ENCODE results near the gene KHDC1. TPM values are rescaled to one million over a fixed set of nuclear protein-coding genes. Genes with fewer than 3 reads are reported as not detected.
"Not testable (repeated sequence)": the region's sequence is repeated elsewhere in the genome, so short reads cannot be mapped to it uniquely, and the experiment has no call there.

KHDC1 gene
- total and polyA plus RNA-seq, 2 donors (not counting 1 experiment from before 2014, with no cell fraction given): 5.3 to 5.6 TPM

GRCh38 chr6:73282871-73283270 lies 19.9 kb upstream of the KHDC1 start:
- H3K79me2 ChIP-seq (ENCODE audit: control insufficient read depth, insufficient read depth, low read length): no peaks in the 10 kb centered on the region
- H3K36me3 ChIP-seq (ENCODE audit: control insufficient read depth, insufficient read depth, low read length): no peaks in the 10 kb centered on the region
- no peak overlapping the region for H3K4me3 ChIP-seq (replicated peaks in 1 of 4; ENCODE audit: control extremely low read depth in 1 of 4, insufficient read depth in 1 of 4, low read depth in 3 of 4, low read length in 4 of 4)
- no peak for DNase-seq (ENCODE audit: low read depth in 2 of 2)
- H3K27ac ChIP-seq (ENCODE audit: insufficient read depth, low read length): no peak overlapping the region
- H3K9ac ChIP-seq (ENCODE audit: insufficient read depth, low read length): no peak overlapping the region
- H3K4me1 ChIP-seq (ENCODE audit: control insufficient read depth, extremely low read depth, insufficient read depth, low read length): no peaks in the 10 kb centered on the region
- H3K4me2 ChIP-seq (ENCODE audit: extremely low read depth, insufficient read depth, low read length): no peak overlapping the region
- H4K20me1 ChIP-seq (ENCODE audit: control insufficient read depth, extremely low read depth, insufficient read depth, low read length): no peaks in the 10 kb centered on the region
- no peak for TF ChIP-seq EZH2 (IDR thresholded peaks at IDR 0.05; ENCODE audit: low read length, missing control alignments)
- TF ChIP-seq CTCF (conservative IDR thresholded peaks at IDR 0.05 in 1 of 2, IDR thresholded peaks at IDR 0.05 in 1 of 2; ENCODE audit: low read depth in 1 of 2, low read length in 2 of 2): no peak
- no peaks in the 10 kb centered on the region for H3K9me3 ChIP-seq (ENCODE audit: control insufficient read depth, insufficient read depth, low read depth, low read length)
- no peak overlapping the region for H2AFZ ChIP-seq (ENCODE audit: low read length)
- no peaks in the 10 kb centered on the region for H3K27me3 ChIP-seq (ENCODE audit: control insufficient read depth, insufficient read depth, low read length)

GRCh38 chr6:73281684-73282083 lies 18.7 kb upstream of the KHDC1 start:
- H4K20me1 ChIP-seq (ENCODE audit: control insufficient read depth, extremely low read depth, insufficient read depth, low read length); H3K9me3 ChIP-seq (ENCODE audit: control insufficient read depth, insufficient read depth, low read depth, low read length); H3K36me3 ChIP-seq (ENCODE audit: control insufficient read depth, insufficient read depth, low read length); DNase-seq (ENCODE audit: low read depth in 2 of 2); H3K4me3 ChIP-seq (replicated peaks in 1 of 4; ENCODE audit: control extremely low read depth in 1 of 4, insufficient read depth in 1 of 4, low read depth in 3 of 4, low read length in 4 of 4); H3K9ac ChIP-seq (ENCODE audit: insufficient read depth, low read length); H3K79me2 ChIP-seq (ENCODE audit: control insufficient read depth, insufficient read depth, low read length); H3K27me3 ChIP-seq (ENCODE audit: control insufficient read depth, insufficient read depth, low read length); H3K27ac ChIP-seq (ENCODE audit: insufficient read depth, low read length); H3K4me2 ChIP-seq (ENCODE audit: extremely low read depth, insufficient read depth, low read length); H3K4me1 ChIP-seq (ENCODE audit: control insufficient read depth, extremely low read depth, insufficient read depth, low read length); H2AFZ ChIP-seq (ENCODE audit: low read length): not testable (repeated sequence)

- not testable (repeated sequence) for H3K4me1 ChIP-seq (ENCODE audit: control insufficient read depth, extremely low read depth, insufficient read depth, low read length); H3K4me2 ChIP-seq (ENCODE audit: extremely low read depth, insufficient read depth, low read length); H3K27ac ChIP-seq (ENCODE audit: insufficient read depth, low read length); H3K9ac ChIP-seq (ENCODE audit: insufficient read depth, low read length); H3K27me3 ChIP-seq (ENCODE audit: control insufficient read depth, insufficient read depth, low read length); H3K4me3 ChIP-seq (replicated peaks in 1 of 4; ENCODE audit: control extremely low read depth in 1 of 4, insufficient read depth in 1 of 4, low read depth in 3 of 4, low read length in 4 of 4); H2AFZ ChIP-seq (ENCODE audit: low read length); H4K20me1 ChIP-seq (ENCODE audit: control insufficient read depth, extremely low read depth, insufficient read depth, low read length); H3K9me3 ChIP-seq (ENCODE audit: control insufficient read depth, insufficient read depth, low read depth, low read length); DNase-seq (ENCODE audit: low read depth in 2 of 2); H3K79me2 ChIP-seq (ENCODE audit: control insufficient read depth, insufficient read depth, low read length); H3K36me3 ChIP-seq (ENCODE audit: control insufficient read depth, insufficient read depth, low read length)
Observed at GRCh38 chr6:73269296-73269695, 6.3 kb upstream of the KHDC1 start.

GRCh38 chr6:73268896-73269295 lies 5.9 kb upstream of the KHDC1 start:
- not testable (repeated sequence) for H3K9me3 ChIP-seq (ENCODE audit: control insufficient read depth, insufficient read depth, low read depth, low read length); H3K27ac ChIP-seq (ENCODE audit: insufficient read depth, low read length); H3K9ac ChIP-seq (ENCODE audit: insufficient read depth, low read length); DNase-seq (ENCODE audit: low read depth in 2 of 2); H2AFZ ChIP-seq (ENCODE audit: low read length); H3K4me1 ChIP-seq (ENCODE audit: control insufficient read depth, extremely low read depth, insufficient read depth, low read length); H3K27me3 ChIP-seq (ENCODE audit: control insufficient read depth, insufficient read depth, low read length); H3K4me3 ChIP-seq (replicated peaks in 1 of 4; ENCODE audit: control extremely low read depth in 1 of 4, insufficient read depth in 1 of 4, low read depth in 3 of 4, low read length in 4 of 4); H4K20me1 ChIP-seq (ENCODE audit: control insufficient read depth, extremely low read depth, insufficient read depth, low read length); H3K36me3 ChIP-seq (ENCODE audit: control insufficient read depth, insufficient read depth, low read length); H3K4me2 ChIP-seq (ENCODE audit: extremely low read depth, insufficient read depth, low read length); H3K79me2 ChIP-seq (ENCODE audit: control insufficient read depth, insufficient read depth, low read length)

Measured in fibroblast of lung (primary cell).